ENCODE results near the gene MSH3. TPM values are rescaled to one million over a fixed set of nuclear protein-coding genes. Genes with fewer than 3 reads are reported as not detected.
"Not testable (repeated sequence)": the region's sequence is repeated elsewhere in the genome, so short reads cannot be mapped to it uniquely, and the experiment has no call there.

MSH3 gene
- total RNA-seq, 3 donors from 2014 or later = 14.6 to 15.5 (median 15.1) TPM

GRCh38 chr5:80902624-80903023 is 248.2 kb downstream of the MSH3 start:
- H3K4me1 Mint-ChIP-seq (ENCODE audit: low read depth); H3K27me3 Mint-ChIP-seq (ENCODE audit: low read depth); H3K4me3 Mint-ChIP-seq; DNase-seq; ATAC-seq: not testable (repeated sequence)
- peaks cover 10% of the 10 kb centered on the region for H3K9me3 Mint-ChIP-seq
- peaks cover 12% of the 10 kb centered on the region for H3K36me3 Mint-ChIP-seq (ENCODE audit: insufficient read depth)

GRCh38 chr5:80904533-80905187 is 250.2 kb downstream of the MSH3 start:
- peaks cover 9% of the 10 kb centered on the region for H3K36me3 Mint-ChIP-seq (ENCODE audit: insufficient read depth)
- no peak overlapping the region for H3K4me3 Mint-ChIP-seq
- no peaks in the 10 kb centered on the region for H3K27me3 Mint-ChIP-seq (ENCODE audit: low read depth)
- peaks cover 10% of the 10 kb centered on the region for H3K9me3 Mint-ChIP-seq
- DNase-seq = no peak
- ATAC-seq = no peak
- H3K4me1 Mint-ChIP-seq (ENCODE audit: low read depth) = no peaks in the 10 kb centered on the region

GRCh38 chr5:80905405-80905804 is 251.0 kb downstream of the MSH3 start:
- Mint-ChIP-seq H3K27me3 (ENCODE audit: low read depth) (no peaks in the 10 kb centered on the region), H3K4me1 (ENCODE audit: low read depth) (no peaks in the 10 kb centered on the region), H3K4me3 (no peak overlapping the region), H3K36me3 (ENCODE audit: insufficient read depth) (peaks cover 9% of the 10 kb centered on the region), H3K9me3 (peaks cover 10% of the 10 kb centered on the region)
- ATAC-seq (no peak), DNase-seq (no peak)

GRCh38 chr5:80912479-80912878 is 258.0 kb downstream of the MSH3 start:
- H3K4me1 Mint-ChIP-seq (ENCODE audit: low read depth) = no peaks in the 10 kb centered on the region
- H3K9me3 Mint-ChIP-seq = peaks cover 5% of the 10 kb centered on the region
- H3K27me3 Mint-ChIP-seq (ENCODE audit: low read depth) = no peaks in the 10 kb centered on the region
- no peaks in the 10 kb centered on the region for H3K36me3 Mint-ChIP-seq (ENCODE audit: insufficient read depth)
- ATAC-seq (no peak), DNase-seq (no peak)
- no peak overlapping the region for H3K4me3 Mint-ChIP-seq

- no peaks in the 10 kb centered on the region for H3K36me3 Mint-ChIP-seq (ENCODE audit: insufficient read depth)
- H3K4me1 Mint-ChIP-seq (ENCODE audit: low read depth) = peaks cover 1% of the 10 kb centered on the region
- DNase-seq (no peak), ATAC-seq (no peak)
- H3K4me3 Mint-ChIP-seq = no peak overlapping the region
- H3K9me3 Mint-ChIP-seq = peaks cover 5% of the 10 kb centered on the region
- H3K27me3 Mint-ChIP-seq (ENCODE audit: low read depth) = no peaks in the 10 kb centered on the region
Measured at GRCh38 chr5:80915716-80916115, 261.3 kb downstream of the MSH3 start.

- Mint-ChIP-seq H3K27me3 (ENCODE audit: low read depth) (no peaks in the 10 kb centered on the region), H3K36me3 (ENCODE audit: insufficient read depth) (no peaks in the 10 kb centered on the region), H3K4me1 (ENCODE audit: low read depth) (peaks cover 1% of the 10 kb centered on the region), H3K9me3 (peaks cover 5% of the 10 kb centered on the region), H3K4me3 (no peak overlapping the region)
- ATAC-seq (no peak), DNase-seq (no peak)
Measured at GRCh38 chr5:80916676-80917075, 262.2 kb downstream of the MSH3 start.

- no peak overlapping the region for H3K4me3 Mint-ChIP-seq
- H3K36me3 Mint-ChIP-seq (ENCODE audit: insufficient read depth) = no peaks in the 10 kb centered on the region
- ATAC-seq = no peak
Measured at GRCh38 chr5:80917631-80918030, 263.2 kb downstream of the MSH3 start.

GRCh38 chr5:80919678-80920196 is 265.3 kb downstream of the MSH3 start:
- no peaks in the 10 kb centered on the region for H3K27me3 Mint-ChIP-seq (ENCODE audit: low read depth)
- H3K4me3 Mint-ChIP-seq = no peak overlapping the region
- ATAC-seq (no peak), DNase-seq (no peak)
- H3K9me3 Mint-ChIP-seq = no peaks in the 10 kb centered on the region
- H3K36me3 Mint-ChIP-seq (ENCODE audit: insufficient read depth) = no peaks in the 10 kb centered on the region
- peaks cover 1% of the 10 kb centered on the region for H3K4me1 Mint-ChIP-seq (ENCODE audit: low read depth)

More at GRCh38 chr5:80917631-80918030, 263.2 kb downstream of the MSH3 start:
- no peaks in the 10 kb centered on the region for H3K27me3 Mint-ChIP-seq (ENCODE audit: low read depth)
- H3K9me3 Mint-ChIP-seq = no peaks in the 10 kb centered on the region
- no peak for DNase-seq
- peaks cover 1% of the 10 kb centered on the region for H3K4me1 Mint-ChIP-seq (ENCODE audit: low read depth)

GRCh38 chr5:80920333-80920732 is 265.9 kb downstream of the MSH3 start:
- Mint-ChIP-seq H3K27me3 (ENCODE audit: low read depth) (no peaks in the 10 kb centered on the region), H3K4me3 (no peak overlapping the region), H3K36me3 (ENCODE audit: insufficient read depth) (no peaks in the 10 kb centered on the region), H3K9me3 (no peaks in the 10 kb centered on the region), H3K4me1 (ENCODE audit: low read depth) (peaks cover 1% of the 10 kb centered on the region)
- no peak for ATAC-seq
- no peak for DNase-seq

- Mint-ChIP-seq H3K4me3 (no peak overlapping the region), H3K36me3 (ENCODE audit: insufficient read depth) (no peaks in the 10 kb centered on the region), H3K27me3 (ENCODE audit: low read depth) (no peaks in the 10 kb centered on the region), H3K4me1 (ENCODE audit: low read depth) (peaks cover 1% of the 10 kb centered on the region), H3K9me3 (no peaks in the 10 kb centered on the region)
- ATAC-seq (no peak), DNase-seq (no peak)
Measured at GRCh38 chr5:80921026-80921425, 266.6 kb downstream of the MSH3 start.

- DNase-seq = no peak
- no peak overlapping the region for H3K4me3 Mint-ChIP-seq
- no peaks in the 10 kb centered on the region for H3K9me3 Mint-ChIP-seq
- peaks cover 5% of the 10 kb centered on the region for H3K4me1 Mint-ChIP-seq (ENCODE audit: low read depth)
- H3K36me3 Mint-ChIP-seq (ENCODE audit: insufficient read depth) = no peaks in the 10 kb centered on the region
- H3K27me3 Mint-ChIP-seq (ENCODE audit: low read depth) = no peaks in the 10 kb centered on the region
- ATAC-seq = no peak
Measured at GRCh38 chr5:80925931-80926330, 271.5 kb downstream of the MSH3 start.

Other genes with a start within 250 kb of the MSH3 start
- 1 to 10 TPM; 4.0 to 5.1 (median 4.9) TPM for gene ZFYVE16, start 246.6 kb upstream of the MSH3 start, total RNA-seq
- gene FAM151B, start 166.6 kb upstream of the MSH3 start, total RNA-seq = under 1 TPM; 0.40 to 0.54 (median 0.45) TPM
- not detected for gene ANKRD34B, start 84.4 kb upstream of the MSH3 start, total RNA-seq
- 10 to 100 TPM; 29.4 to 42.1 (median 32.2) TPM for gene DHFR, start 331 bp downstream of the MSH3 start, total RNA-seq

Data from activated T-cell treated with anti-CD3 and anti-CD28 coated beads, Interleukin-2, amount 50 U/mL, for 4 hours (primary cell).